HT-29 (cell line): ENCODE results near the gene CPT1A. TPM values are rescaled to one million over a fixed set of nuclear protein-coding genes. Genes with fewer than 3 reads are reported as not detected.
A peak's percentile ranks its signal among the peaks of the same experiment; 100 is the strongest.

Source experiments
- DNase-seq: peaks from one replicate; pipeline ENCODE4 v3.0.0-alpha.2; 2015; ENCODE audit warnings: low spot score
- total RNA-seq: library from RNA; depleted of rRNA; stranded (reverse); fragments of >200 nt; shearing (Covaris generic); gene quantifications from 2 replicates; pipeline ENCODE4 v1.2.3, GENCODE V29; 2014

CPT1A gene
- total RNA-seq, 1 experiment from 2014 or later: 25.4 TPM

DNA sequence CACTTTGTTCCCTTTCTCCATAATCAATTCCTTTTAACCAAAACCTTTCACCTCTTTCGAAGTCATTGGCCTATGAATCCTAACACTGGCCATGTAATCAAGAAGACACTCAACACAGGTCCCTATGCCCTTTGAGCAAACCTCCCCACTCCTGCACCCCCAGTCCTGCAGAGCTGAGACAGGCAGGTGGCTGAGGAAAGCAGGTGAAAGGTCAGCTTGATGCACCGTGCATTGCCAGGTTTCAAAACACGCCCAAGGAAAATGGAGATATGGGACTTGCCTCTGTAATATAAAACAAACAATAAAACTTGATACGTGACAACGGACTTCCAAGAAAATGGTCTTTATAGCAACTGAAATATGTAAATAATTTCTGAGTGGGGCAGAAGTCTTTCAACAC, 10.6 kb downstream of the CPT1A start:
- no peak for DNase-seq

DNA sequence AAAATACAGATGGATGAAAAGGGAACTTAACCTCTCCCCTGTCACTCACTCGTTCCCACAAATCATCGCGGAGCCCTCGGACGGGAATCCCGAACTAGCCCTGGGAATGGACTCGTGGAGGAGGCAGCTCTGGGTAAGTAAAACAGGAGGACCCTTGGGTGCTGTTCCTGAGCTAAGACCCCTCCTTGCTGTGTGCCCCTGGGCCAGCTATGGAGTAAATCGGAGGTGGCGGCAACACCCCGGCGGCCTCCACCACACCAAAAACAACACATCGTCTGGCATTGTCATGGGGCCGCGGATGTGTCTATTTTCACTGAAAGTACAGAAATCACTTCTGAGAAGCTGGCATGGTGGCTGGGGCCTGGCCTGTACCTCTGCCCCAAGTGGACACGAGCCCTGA, 12.1 kb downstream of the CPT1A start:
- no peak for DNase-seq

DNA sequence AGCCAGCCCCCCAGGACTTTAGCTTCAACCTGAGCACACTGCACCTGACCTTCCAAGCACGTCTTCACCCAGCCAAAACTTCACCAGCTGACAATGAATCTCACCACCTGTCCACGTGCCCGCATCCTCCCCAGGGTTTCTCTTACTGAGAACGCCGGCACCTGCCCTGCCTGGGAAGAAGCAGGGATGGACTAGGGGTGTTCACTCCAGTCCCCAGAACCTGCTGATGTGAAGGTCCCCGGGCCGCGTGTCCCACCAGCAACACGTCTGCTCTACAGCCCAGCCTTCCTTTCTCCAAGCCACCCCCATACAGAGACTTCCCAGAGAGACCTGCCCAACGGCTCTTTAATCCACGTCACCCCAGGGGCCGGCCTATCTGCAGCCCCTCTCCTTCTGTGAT, 12.8 kb downstream of the CPT1A start:
- DNase-seq: no peak

DNA sequence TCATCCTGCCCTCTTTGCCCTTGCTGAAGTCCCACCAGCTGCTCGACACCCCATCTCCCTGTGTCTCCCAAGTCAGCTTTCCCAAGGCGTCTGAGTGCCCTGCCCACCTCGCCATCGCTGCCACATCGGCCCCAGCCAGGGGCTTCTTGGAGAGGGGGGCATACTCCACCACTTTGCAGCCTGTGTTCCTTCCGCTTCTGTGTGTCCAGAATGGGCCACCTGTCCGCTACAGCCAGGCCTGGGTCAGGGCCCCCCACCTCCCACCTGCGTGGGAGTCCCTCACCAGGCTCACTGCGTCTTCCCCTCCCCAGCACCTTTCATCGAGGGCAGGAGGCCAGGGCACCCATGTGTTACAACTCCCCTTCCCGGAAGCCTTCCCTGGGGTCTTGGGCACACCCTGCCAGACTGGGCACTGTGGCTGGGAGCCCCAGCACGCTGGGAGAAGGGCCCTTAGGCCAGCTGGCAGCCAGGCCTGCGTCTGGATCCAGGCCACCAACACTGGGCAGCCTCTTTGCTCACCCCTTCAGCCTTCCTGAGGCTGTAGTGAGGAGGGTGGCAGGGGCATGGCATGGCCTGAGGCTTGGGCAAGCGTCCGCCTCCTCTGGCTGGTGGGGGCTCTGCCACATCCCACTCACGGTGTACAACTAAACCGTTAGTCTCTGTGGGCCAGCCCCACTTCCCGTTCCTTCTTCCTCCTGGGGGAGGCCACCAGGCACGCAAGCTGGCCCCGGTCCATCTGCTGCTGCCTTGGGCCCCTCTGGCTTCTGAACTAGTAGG, 13.4 kb downstream of the CPT1A start:
- DNase-seq: no peak

DNA sequence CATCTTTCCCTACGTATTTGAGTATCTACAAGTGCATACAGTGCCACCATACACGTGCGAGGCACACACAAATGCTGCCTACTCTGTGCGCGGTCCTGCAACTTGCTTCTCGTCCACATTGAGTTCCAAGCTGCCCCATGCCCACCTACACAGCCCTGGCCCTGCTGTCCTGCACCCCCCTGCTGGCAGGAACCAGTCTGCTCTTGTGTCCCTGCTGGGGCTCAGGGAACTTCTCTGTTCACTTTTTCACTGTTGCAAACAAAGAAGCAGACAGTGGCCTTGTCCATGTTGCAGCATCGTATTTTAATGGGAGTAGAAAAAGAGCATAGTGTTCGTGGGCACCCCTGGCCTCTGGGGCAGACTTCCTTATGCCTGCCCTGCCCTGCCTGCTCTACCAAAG, 14.0 kb downstream of the CPT1A start:
- no peak for DNase-seq

DNA sequence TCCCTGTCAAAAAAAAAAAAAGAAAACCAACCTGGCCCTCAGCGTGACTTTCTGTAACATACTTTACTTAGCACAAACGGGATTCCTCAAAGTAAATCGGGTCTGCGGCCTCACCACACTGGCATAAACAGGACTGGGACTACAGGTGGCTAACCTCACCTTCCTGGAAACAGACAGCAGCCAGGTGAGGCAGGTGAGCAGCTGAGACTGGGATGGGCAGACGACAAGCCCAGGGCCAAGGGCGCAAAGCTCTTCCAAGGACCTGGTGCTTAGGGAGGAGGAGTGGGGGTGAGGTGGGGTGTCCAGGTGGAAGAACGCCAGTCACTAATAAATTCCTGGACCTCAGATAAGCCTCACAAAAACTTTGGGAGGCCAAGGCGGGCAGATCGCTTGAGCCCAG, 15.0 kb downstream of the CPT1A start:
- no peak for DNase-seq

DNA sequence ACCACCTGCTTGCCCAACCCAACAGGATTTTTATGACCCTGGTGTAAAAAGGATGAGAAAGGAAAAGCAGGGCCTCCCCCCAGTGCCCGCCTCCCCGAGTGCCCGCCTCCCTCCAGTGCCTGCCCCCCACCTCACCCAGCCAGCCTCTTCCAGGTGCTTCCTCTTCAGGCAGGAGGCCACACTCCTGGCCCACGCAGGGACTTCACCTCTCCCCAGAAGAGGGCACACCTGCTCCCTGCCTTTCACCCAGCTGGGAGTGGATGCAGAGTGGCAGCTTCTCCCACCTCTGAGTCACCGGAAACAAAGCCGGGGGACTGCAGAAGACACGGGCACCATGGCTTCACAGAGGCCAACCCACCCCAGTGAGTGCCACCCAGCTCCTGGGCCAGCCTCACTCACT, 16.1 kb downstream of the CPT1A start:
- DNase-seq: peak; percentile 68

DNA sequence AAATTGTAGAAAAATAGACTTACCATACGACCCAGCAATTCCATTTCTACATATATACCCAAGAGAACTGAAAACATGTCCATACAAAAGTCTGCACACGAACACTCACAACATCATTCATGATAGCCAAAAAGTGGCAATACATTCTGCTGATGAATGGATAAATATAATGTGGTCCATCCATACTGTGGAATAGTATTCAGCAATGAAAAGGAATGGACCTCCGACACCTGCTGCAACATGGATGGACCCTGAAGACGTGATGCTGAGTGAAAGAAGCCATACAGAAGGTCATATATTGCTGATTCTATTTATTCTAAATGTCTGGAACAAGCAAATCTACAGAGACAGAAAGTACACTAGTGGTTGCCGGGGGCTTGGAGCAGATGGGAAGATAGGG, 19.2 kb downstream of the CPT1A start:
- DNase-seq: no peak

DNA sequence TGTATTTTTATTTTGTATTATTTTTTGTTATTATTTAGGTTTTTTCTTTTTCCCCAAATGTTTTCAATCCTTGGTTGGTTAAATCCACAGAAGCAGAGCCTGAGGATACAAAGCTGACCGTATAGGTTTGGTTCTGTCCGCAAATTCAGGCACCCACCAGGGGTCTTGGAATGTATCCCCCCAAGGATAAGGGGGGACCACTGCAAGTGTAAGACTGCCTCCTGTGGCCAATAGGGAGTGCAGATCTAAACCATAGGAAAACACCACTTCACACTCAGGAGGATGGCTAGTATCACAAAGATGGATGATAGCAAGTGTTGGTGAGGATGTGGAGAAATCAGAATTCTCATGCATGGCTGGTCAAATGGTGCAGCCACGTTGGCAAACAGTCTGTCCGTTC, 20.0 kb downstream of the CPT1A start:
- DNase-seq: no peak

DNA sequence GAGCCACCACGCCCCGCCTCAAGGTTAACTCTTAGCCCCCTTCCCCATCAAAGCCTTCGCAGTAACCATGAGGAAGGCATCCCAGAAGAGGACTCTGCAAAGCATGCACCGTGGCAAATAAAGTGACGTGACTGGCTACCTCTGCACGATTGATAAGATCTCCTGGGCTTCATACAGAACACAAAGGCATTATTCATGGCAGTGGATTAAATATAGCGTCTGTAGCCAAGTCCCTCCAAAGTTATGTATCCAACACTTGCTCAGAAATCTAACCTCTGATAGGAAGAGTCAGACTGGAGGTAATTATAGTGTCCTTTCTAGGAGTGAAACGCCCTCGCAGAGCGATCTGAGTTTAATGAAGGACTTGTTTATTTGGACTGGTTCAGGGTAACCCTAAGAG, 22.4 kb downstream of the CPT1A start:
- peak; percentile 54 for DNase-seq

DNA sequence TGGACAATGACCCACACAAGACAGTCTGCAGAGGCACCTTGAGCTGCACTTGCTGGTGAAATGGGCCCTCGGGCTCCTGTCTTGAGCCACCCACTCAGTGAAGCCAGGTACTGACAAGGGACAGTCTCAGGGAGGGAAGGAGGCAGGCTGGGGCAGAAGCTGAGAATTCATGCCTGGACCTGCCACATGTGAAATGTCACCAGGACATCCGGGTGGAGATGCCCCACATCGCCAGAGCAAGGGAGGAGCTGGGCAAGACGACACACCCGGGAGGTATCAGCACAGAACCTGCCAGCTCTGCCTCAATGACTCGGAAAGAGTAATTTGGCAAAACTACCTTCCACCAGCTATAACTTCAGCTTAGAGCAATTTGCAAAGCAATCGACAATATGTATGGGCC, 23.5 kb downstream of the CPT1A start:
- no peak for DNase-seq

DNA sequence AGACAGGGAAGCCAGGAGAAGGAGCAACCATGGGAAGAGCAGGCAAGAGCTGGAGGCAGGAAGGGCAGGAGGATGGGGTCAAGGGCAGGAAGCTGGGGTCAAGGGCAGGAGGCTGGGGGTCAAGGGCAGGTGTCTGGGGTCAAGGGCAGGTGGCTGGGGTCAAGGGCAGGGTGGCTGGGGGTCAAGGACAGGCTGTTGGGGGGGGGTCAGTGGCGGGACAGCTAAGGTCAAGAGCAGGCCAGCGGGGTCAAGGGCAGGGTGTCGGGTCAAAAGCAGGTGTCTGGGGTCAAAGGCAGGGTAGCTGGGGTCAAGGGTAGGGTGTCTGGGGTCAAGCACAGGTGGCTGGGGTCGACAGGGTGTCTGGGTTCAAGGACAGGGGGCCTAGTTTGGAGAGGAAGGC, 24.2 kb downstream of the CPT1A start:
- no peak for DNase-seq

DNA sequence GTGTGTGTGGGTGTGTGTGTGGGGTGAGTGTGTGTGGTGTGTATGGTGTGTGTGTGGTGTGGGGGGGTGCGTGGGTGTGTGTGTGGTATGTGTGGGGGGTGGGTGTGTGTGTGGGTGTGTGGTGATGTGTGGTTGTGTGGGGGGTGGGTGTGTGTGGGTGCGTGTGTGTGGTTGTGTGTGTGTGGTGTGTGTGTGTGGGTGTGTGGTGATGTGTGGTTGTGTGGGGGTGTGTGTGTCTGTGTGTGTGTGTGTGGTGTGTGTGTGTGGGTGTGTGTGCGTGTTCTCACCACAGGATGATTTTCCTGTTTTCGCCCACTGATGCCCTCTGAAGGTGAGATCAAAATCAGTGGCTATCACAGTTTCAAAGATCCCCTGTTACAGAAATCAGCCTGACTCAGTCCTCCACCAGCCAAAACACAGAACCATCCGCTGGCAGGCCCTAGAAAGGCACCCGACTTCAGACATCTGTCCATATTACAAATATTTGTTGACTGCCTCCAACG, 24.7 kb downstream of the CPT1A start:
- DNase-seq: no peak

DNA sequence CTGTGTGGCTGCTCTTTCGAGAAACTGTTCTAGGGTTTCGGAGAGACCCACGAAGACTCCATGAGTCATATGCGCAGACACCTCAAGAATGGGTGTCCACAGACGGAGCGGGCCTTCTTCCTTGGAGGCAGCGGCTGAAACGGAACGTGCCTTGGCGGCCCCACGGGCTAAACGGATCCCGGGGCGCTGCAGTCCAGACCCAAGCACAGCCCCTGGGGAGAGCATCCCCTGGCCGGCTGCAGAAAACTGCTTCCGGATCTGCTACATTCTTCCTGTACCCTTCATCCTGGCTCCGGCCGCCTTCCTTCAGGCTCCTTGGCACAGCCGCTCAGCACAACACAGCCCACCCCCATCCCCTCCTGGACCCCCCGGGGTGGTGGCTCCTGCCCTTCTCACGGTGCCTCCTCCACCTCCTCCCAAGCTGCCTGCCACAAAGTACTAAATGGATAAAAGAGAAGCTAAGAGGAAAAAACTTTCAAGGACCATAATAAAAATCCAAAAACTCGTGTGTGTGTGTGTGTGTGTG, 25.4 kb downstream of the CPT1A start:
- no peak for DNase-seq

DNA sequence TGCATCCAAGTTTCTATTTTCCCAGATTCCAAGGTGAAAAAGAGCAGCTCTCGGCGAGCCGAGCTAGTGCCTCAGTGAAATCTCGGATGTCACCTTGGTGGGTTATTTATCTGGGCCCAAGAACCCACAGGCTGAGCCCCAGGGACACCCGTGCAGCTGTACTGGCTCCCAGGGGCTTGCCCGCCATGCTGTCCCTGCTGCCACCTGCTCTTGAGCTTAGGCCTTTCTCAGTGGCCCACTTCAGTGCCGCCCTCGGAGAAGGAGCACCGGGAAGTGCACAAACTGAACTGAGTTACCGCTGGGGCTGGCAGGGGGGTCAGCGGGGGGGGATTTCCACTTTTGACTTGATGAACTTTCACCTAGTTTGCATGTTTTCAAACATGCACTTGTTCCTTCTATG, 27.9 kb downstream of the CPT1A start:
- no peak for DNase-seq

DNA sequence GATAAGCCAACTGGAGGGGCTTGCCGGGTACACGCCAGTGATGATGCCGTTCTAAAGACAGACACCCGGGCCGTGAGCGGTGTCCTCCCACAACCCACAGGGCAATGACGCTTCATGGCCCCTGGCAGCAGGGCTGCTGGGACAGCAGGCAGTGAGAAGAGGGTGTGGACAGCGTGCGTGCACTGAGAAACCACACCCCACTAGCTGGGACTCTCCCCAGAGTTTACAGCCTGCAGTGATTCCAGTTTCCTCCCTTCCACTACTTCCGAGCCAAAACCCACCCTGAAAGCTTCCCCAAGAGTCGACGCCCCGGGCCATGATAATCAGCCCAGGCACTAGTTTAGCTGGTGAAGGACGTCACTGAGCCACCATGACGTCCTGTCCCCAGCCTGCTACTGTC, 29.2 kb downstream of the CPT1A start:
- DNase-seq: no peak

DNA sequence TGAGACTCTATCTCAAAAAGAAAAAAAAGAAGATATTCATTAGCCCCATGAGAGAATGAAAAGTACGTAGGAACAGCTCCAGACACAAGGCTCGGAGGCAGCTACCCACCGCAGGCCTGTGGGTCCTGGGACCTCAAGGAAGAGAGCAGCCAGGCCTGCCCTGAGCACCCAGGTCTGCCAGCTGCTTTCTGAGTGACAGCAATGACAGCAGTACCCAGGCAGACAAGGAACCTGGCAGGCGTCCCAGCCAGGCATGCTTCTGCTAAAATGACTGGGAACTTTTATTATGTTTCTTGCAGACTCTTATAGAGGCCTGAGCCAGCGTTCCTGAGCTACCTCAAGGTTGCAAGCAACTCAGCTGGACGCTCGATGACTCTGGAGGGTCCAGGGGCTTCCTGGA, 31.6 kb downstream of the CPT1A start:
- no peak for DNase-seq

DNA sequence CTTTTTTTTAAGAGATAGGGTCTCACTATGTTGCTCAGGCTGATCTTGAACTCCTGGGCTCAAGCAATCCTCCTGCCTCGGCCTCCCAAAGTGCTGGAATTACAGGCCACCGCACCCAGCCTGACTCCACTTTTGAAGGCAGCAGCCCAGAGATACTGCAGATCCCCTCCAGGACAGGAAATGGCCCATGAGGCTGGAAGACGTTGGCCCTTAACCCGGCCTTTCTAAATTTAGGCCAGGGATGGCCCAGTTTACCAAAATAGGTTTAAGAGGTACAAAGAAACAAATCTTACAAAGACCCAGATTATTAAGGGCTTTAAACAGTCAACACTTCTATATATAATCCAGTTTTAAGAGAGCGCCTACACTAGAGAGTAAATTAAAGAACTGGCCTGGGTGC, 32.2 kb downstream of the CPT1A start:
- DNase-seq: no peak

DNA sequence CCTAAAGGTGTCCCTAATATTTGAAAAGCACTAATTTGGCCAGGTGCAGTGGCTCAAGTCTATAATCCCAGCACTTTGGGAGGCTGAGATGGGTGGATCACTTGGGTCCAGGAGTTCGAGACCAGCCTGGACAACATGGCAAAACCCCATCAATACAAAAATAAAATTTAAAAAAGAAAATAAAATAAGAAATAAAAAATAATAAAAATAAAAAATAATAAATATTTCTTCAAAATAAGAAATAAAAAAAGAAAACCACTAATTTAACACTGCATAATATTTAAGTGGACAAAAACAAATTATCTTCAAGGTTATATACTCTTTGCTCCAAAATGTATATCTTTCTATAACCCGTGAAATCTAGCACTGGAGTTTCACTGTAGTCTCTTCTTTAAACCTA, 32.9 kb downstream of the CPT1A start:
- DNase-seq: no peak

DNA sequence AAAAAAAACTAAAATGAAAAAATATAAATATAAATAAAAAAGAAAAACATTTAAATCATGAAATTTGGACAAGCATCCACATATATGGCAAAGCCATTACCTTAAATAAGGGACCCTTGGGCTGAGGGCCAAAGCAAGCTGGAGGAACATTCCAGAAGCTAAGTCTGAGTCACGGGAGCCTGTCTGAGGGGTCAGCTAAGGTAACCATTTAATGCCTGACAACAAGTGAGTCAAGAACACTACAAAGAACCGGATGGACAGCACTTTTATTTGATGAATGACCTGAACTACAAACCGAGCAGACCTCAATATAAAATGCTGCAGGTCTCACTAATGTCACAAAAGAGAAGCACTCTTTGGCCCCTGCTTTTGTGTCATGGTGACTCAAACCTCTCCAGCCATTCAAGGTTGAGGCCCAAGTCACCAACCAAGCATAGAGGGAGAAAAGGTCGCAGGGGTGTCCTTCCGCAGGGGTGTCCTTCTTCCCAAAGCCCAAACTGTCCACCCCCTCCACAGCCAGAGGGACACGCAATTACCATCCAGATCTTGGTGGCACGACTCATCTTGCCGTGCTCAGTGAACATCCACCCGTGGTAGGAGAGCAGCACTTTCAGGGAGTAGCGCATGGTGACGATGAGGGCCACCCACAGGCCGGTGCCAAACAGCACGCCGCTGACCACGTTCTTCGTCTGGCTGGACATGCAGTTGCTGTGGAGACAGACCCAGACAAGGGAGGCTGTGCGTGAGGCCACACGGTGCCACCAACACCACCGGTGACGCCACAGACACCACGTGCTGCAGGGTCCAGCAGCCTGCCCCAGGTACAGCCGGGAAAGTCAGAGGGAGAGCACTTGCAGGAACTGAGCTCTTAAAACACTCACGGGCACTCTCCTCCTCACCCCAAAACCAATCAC, 34.5 kb downstream of the CPT1A start:
- no peak for DNase-seq

DNA sequence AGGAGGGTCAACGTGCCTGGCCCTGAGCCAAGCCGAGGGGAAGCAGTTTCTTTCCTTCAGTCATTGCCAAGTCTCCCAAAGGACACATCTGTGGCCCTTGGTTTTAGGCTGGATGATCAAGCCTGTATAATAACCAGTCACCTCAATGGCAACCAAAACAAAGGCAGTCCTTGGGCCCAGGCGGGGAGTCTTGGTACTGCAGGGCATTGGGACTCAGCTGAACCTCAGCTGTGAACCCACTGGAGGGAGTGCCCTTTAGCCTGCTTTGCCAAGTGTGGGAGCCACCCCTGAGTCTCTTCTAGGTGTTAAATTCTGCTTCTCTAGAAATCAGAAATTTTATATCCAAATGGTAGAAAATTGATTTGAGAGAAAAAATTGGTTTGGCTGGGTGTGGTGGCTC, 36.9 kb downstream of the CPT1A start:
- DNase-seq: no peak

DNA sequence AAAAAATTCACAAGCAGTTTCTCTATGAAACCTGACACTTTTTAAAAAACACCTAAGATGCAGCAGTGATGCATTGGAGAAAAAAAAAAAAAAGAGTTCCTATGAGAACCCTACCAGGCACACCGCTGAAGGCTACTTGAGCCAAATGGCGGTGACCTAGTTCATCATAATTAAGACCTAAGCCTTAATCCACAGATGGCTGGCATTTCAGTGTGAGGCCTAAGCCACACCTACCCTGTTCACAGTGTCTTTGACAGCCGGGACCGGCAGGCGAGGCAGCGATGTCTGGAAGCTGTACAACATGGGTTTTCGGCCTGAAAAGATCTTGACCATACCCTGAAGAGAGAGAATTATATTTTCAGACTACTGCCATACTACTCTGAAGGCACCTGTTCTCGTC, 38.0 kb downstream of the CPT1A start:
- no peak for DNase-seq
